Daoy (cell line): ENCODE data around the gene ZNF17. TPM values are rescaled to one million over a fixed set of nuclear protein-coding genes. Genes with fewer than 3 reads are reported as not detected.
"Not testable (repeated sequence)": the region's sequence is repeated elsewhere in the genome, so short reads cannot be mapped to it uniquely, and the experiment has no call there.

Experiments
- DNase-seq: peaks from one replicate; pipeline ENCODE4 v3.0.0-alpha.2; 2015; ENCODE audit warnings: low read depth
- total RNA-seq: library from RNA; depleted of rRNA; stranded (reverse); fragments of >200 nt; shearing (Covaris generic); gene quantifications from 2 replicates; pipeline ENCODE4 v1.2.3, GENCODE V29; 2014; rRNA removed

ZNF17 gene
- 7.9 and 8.0 TPM in 2 replicates for total RNA-seq

DNA sequence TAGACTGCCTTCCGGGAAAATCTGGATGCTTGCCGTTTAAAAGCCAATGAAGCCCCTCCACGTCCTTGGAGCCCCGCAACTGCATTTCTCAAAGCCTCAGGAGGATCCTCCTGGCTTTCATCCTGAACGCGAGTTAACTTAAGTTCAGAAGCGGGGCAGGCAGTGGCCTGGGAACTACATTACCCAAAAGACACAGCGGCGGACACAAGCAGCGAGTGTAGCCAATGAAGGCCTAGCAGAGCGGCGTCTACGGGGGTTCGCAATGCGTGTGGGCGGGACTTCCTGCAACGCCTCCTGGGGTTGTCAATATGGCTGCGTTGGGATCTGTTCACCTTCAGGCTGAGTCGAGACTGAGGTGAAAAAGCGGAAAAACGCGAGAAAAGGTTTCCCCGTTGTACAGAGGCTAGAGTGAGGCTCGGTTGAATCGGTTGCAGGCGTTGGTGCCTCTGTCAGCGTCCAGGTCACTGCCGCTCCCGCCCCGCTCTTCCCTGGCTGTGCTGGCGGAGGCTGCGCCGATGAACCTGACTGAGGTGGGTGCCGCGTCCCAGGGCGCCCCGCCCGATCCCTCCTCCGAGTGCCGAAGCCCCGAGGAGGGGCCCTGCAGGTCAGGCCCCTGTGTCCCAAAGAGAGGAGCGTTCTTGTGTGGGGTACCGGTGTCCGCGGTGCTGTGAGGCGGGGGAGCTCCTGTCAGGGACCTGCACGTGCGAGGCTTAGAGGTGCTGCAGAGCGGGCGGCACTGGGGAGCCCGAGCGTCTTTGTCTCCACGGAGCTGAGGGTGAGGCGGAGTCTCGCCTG lies at the start of gene ZNF17:
Gene ZNF17, plus strand, starts transcription at position 285 of the 795 bp plus-strand sequence. CDS start 2,455 bp downstream, outside the sequence.
- DNase-seq, result peak; percentile 96

DNA sequence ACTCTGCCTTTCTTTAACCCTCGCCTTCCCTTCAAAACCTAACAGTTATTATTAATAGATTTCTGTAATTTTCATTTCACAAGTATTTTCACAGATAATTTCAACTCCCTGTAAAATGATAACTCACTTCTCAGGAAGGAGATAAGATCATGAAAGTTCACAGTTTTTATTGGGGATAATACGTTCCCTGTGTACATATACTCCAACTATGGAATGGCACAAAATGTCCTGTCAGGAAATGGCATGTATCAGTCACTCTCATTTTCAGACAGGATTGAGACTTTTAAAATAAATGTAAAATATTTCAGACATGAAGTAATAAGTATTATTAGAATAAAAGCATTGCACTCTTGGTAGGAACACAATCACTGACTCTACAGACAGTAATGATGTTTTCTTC lies 48.5 kb upstream of the ZNF17 start:
- DNase-seq, result no peak

GRCh38 chr19:57362997-57363687 lies 47.8 kb upstream of the ZNF17 start, which contains the start of the genes TRAPPC2B and ZNF547:
Gene TRAPPC2B, plus strand, starts transcription at chr19:57363551. Its CDS starts 1,283 bp downstream, at chr19:57364834.
Gene ZNF547, plus strand, starts transcription at chr19:57363551. Its CDS starts 5,005 bp downstream, at chr19:57368556.
- DNase-seq, result peak; percentile 100

GRCh38 chr19:57363688-57364181 lies 47.2 kb upstream of the ZNF17 start:
- peak; percentile 9 for DNase-seq

DNA sequence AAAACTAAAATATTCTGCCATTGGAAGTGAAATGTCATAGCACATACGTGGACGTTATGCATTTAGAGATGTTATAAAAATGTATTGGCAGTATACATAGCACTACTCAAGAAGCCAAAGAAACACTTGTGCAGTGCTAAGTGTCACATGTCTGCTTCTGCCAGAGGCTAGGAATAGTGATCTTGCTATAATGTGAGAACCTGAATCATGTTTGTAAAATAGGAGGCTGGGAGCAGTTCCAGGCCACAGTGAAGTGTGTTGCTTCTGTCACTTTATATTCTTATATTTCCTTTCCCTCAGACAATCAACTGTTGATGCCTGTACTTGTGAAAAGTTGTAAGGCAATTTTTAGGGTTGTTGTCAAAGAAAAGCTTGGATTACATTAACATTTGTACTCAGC lies 44.2 kb upstream of the ZNF17 start:
- DNase-seq, result no peak

- no peak for DNase-seq
These were observed 36.8 kb upstream of the ZNF17 start for GRCh38 chr19:57374179-57374578.

DNA sequence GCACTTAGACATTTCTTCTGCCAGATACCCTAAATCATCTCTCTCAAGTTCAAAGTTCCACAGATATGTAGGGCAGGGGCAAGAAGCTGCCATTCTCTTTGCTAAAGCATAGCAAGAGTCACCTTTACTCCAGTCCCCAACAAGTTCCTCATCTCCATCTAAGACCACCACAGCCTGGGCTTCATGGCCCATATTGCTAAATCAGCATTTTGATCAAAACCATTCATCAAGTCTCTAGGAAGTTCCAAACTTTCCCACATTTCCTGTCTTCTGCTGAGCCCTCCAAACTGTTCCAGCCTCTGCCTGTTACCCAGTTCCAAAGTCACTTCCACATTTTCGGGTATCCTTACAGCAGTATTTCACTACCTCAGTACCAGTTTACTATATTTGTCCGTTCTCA lies 36.3 kb upstream of the ZNF17 start:
- not testable (repeated sequence) for DNase-seq

DNA sequence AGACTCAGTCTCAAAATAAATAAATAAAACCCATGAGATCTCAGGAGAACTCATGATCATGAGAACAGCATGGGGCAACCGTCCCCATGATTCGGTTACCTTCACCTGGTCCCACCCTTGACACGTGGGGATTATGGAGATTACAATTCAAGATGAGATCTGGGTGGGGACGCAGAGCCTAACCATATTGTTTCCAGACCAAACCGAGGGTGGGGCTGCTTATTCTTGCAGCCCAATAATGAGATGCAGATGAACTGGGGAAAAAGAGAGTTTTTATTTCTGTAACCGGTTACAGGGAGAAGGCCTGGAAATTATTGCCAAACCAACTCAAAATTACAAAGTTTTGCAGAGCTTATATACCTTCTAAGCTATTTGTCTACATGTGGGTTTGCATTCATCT lies 34.8 kb upstream of the ZNF17 start:
- DNase-seq, result no peak

- no peak for DNase-seq
These were observed 33.3 kb upstream of the ZNF17 start for GRCh38 chr19:57377498-57378146.

DNA sequence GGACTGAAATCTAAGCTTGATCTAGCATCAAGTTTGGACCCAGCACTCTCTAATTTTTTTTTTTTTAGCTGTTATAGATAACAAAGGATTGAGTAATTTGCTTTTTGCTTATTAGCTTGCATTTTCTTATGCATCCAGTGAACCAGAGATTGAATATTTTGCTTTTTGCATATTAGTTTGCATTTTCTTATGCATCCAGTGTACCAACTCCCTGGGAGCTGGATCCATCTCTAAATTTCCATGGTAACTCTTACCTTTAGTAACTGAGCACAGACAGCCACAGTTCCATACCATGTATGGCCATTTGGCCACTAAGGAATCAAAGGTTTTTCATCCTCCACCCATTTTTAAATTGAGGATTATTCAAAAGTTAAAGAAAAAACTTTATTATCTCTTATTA lies 30.0 kb upstream of the ZNF17 start:
- DNase-seq, result no peak

- DNase-seq, result no peak
These were observed 28.0 kb upstream of the ZNF17 start for GRCh38 chr19:57382806-57383488.

DNA sequence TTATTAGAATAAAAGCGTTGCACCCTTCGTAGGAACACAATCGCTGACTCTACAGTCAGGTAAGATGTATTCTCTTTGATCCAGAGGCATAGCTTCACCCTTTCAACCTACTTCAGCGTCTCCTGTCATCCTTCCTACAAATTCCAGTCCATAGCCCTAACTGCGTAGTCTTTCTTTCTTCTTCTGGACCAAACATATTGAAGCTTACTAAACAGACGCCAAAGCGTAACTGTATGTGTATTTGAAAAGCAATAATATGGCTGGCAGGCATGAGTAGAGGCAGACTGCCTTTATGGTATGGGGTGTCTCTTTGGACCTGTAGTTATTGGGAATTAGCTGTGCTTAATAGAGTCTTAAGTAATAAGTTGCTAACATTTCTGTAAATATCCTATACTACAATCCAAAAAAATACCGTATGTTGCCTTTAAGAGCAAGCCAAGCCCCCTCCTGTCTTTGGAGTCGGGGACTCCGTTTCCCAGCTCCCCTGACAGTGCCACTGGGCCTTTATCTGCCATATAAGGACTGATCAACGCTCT lies 21.7 kb upstream of the ZNF17 start:
- DNase-seq, result no peak

DNA sequence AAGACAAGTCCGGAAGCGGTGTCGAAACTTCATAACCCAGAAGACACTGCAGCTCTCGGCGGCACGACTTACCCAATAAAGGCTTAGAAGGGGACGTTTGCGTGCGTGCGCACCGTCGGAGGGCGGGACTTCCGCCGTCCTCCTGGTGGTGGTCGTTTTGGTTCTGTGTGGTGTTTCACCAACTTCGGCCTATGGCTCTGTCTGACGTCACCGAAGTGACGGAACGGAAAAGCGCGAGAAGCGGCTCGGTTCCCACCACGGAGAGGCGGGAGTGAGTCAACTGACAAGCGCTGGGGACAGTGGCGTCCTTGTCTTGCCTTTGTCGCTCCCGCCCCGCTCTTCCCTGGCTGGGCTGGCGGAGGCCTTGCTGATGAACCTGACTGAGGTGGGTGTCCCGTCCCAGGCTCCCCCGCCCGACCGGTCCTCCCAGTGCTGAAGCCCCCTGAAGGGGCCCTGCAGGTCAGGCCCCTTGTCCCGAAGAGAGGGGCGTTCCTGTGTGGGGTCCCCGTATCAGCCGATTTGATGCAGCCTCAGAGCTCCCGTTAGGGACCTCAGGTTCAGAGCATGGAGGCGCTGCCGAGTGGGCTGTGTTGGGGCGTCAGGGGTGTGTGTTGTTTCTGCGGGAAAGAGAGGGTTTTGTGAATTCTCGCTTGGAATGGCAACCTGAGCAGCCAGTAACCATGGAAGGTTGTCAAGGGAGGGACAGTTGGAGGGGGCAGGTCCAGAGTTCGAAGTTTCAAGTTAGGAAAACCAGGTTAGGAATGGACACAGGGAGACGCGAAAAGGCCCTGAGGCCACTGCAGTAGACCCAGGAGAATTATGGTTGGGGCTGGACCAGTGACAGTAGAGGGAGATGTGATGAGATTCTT lies 21.0 kb upstream of the ZNF17 start, which contains the start of gene ZNF548:
Gene ZNF548, plus strand, starts transcription at position 125 of the 869 bp plus-strand sequence. Its CDS starts 246 bp downstream, at position 371.
- DNase-seq, result peak; percentile 98

- no peak for DNase-seq
These were observed 15.3 kb upstream of the ZNF17 start for GRCh38 chr19:57395710-57396109.

DNA sequence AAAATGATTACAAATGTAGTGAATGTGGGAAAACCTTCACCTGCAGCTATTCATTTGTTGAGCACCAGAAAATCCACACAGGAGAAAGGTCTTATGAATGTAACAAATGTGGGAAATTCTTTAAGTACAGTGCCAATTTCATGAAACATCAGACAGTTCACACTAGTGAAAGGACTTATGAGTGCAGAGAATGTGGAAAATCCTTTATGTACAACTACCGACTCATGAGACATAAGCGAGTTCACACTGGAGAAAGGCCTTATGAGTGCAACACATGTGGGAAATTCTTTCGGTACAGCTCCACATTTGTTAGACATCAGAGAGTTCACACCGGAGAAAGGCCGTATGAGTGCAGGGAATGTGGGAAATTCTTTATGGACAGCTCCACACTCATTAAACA lies 12.1 kb upstream of the ZNF17 start:
- no peak for DNase-seq

DNA sequence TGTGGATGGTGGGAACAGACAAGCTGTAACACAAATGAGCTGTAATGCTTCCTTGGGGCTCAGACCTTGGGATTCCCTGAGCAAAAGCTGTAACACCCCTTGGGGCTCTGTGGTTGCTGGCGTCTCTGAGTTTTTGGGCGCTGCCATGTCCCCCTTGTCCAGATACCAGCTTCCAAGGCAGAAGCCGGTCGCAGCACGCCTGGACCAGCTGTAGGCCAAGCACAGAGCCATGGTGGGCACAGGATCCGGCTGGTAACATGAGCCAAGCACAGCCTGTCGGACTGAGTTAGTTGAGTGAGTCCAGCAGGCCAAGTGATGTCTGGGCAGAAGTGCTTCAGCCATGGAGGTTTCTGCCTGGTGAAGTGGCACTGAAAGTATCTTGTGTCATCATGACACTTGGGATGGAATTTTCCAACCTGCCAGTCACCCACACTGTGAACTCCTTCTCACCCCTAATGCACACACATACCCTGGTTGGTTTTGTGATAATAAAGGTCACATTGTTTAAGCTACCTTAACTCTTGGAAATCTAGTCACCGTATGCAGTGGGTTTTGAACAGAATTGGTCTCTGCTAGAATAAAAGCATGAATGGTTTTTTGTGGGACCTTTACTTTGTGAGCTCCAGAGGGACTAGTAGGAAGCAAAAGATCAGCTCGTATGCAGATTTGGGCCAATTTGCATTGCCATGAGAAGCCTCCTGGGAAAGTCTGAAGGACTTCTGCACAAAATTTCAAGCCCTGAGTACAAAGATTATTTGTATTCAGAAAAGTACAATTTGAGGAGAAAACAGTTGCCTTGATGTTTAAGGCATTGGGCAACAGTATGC lies 7.0 kb upstream of the ZNF17 start:
- DNase-seq, result no peak

- peak; percentile 61 for DNase-seq
These were observed 4.3 kb upstream of the ZNF17 start for GRCh38 chr19:57406516-57407123.

DNA sequence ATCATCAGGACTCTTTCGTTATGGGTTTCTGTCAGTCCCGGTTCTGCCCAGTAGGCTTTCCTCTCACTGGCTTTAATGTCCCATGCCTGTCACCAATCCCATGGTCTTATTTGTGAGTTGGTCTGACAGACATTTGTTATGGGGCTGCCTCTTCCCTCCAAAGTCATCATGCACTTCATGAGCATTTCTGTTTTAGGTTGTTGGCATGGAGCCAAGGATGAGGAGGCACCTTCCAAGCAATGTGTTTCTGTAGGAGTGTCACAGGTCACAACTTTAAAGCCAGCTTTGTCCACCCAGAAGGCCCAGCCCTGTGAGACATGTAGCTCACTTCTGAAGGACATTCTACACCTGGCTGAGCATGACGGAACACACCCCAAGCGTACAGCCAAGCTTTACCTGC lies 8.5 kb downstream of the ZNF17 start:
- DNase-seq, result no peak

DNA sequence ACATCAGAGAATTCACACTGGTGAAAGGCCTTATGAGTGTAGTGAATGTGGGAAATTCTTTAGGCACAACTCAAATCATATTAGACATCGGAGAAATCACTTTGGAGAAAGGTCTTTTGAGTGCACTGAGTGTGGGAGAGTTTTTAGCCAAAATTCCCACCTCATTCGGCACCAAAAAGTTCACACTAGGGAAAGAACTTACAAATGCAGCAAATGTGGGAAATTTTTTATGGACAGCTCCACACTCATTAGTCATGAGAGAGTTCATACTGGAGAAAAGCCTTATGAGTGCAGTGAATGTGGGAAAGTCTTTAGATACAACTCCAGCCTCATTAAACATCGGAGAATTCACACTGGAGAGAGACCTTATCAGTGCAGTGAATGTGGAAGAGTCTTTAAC lies 10.1 kb downstream of the ZNF17 start:
- DNase-seq, result no peak
